B cell (primary cell): ENCODE results near the gene APP. TPM values are rescaled to one million over a fixed set of nuclear protein-coding genes. Genes with fewer than 3 reads are reported as not detected.

Experiments used
- ATAC-seq: fragments of 200-7000 bp; cut with Tn5 transposase; one replicate; pipeline ENCODE4 v1.10.0; 2021; ENCODE audit warnings: low read depth, mild to moderate bottlenecking, moderate number of reproducible peaks, moderate library complexity
- CTCF ChIA-PET: fragments of 350-600 bp; sonication (Branson Sonifier 250); formaldehyde crosslinking; loops from one replicate; lab custom pipeline; 2021; ENCODE audit warnings: antibody characterized with exemption, inconsistent platforms; lab: Charles Lee
- POLR2A ChIA-PET: fragments of 350-600 bp; sonication (Branson Sonifier 250); formaldehyde crosslinking; loops from one replicate; lab custom pipeline; 2021; ENCODE audit warnings: antibody characterized with exemption; lab: Charles Lee
- DNase-seq: peaks from one replicate; pipeline ENCODE4 v3.0.0; 2013
- H2AFZ ChIP-seq: 2 replicates; pipeline ENCODE4 v1.6.1; 2012; ENCODE audit warnings: mild to moderate bottlenecking, low read depth, low read length; ENCODE audit not compliant: insufficient read depth, poor library complexity, severe bottlenecking
- H3K27ac ChIP-seq, 2 donors: 1 replicate in 1 of 2; 2 replicates in 1 of 2; pipeline ENCODE4 v1.5.1; 2012 to 2013; ENCODE audit warnings: low read length in 2 of 2, mild to moderate bottlenecking in 2 of 2, moderate library complexity in 1 of 2
- H3K27me3 ChIP-seq, 4 experiments: fragments of 200-600 bp in 1 of 4; sonication (generic) in 1 of 4; replicated peaks in 1 of 4; 1 replicate in 2 of 4; 2 replicates in 2 of 4; pipeline versions ENCODE4 v1.6.1 to v1.7.0; 2013 to 2016; ENCODE audit warnings: low read length in 3 of 4, mild to moderate bottlenecking in 2 of 4, mixed read lengths in 1 of 4, moderate library complexity in 1 of 4; ENCODE audit not compliant: insufficient read depth in 4 of 4, control insufficient read depth in 3 of 4; ENCODE audit errors: control extremely low read depth in 1 of 4
- H3K36me3 ChIP-seq, 2 experiments: replicated peaks in 1 of 2; 1 replicate in 1 of 2; 2 replicates in 1 of 2; pipeline versions ENCODE4 v1.6.1 to v1.7.1; 2013; ENCODE audit warnings: low read length in 1 of 2; ENCODE audit not compliant: insufficient read depth in 2 of 2, control insufficient read depth in 1 of 2; ENCODE audit errors: control extremely low read depth in 1 of 2, extremely low read depth in 1 of 2
- H3K4me1 ChIP-seq, 2 donors: fragments of 200-600 bp in 1 of 2; sonication (generic) in 1 of 2; 1 replicate in 1 of 2; 2 replicates in 1 of 2; pipeline versions ENCODE4 v1.5.1 to v1.6.1; 2013 to 2017; ENCODE audit warnings: low read length in 2 of 2; ENCODE audit not compliant: control insufficient read depth in 2 of 2, insufficient read depth in 2 of 2
- H3K4me2 ChIP-seq: replicated peaks from 2 replicates; pipeline ENCODE3; 2012; ENCODE audit warnings: mild to moderate bottlenecking, low read depth, low read length; ENCODE audit not compliant: poor library complexity, severe bottlenecking
- H3K4me3 ChIP-seq, 5 experiments: fragments of 200-600 bp in 1 of 5; sonication (generic) in 1 of 5; 1 replicate in 3 of 5; 2 replicates in 2 of 5; pipeline versions ENCODE4 v1.5.1 to v1.7.0; 2011 to 2016; ENCODE audit warnings: low read length in 4 of 5, mild to moderate bottlenecking in 4 of 5, low read depth in 2 of 5, control low read depth in 1 of 5, moderate library complexity in 1 of 5; ENCODE audit not compliant: insufficient read depth in 1 of 5; ENCODE audit errors: control extremely low read depth in 1 of 5, extremely low read depth in 1 of 5
- H3K79me2 ChIP-seq: fragments of 200-600 bp; sonication (generic); one replicate; pipeline ENCODE4 v1.6.0; 2016; ENCODE audit warnings: low read length; ENCODE audit not compliant: control insufficient read depth, insufficient read depth
- H3K9ac ChIP-seq: fragments of 200-600 bp; sonication (generic); 2 replicates; pipeline ENCODE4 v1.6.1; 2017; ENCODE audit warnings: mild to moderate bottlenecking, low read length, moderate library complexity
- H3K9me3 ChIP-seq, 3 donors: one replicate each; pipeline versions ENCODE4 v1.6.1 to v1.7.1; 2013; ENCODE audit warnings: low read length in 2 of 3; ENCODE audit not compliant: control insufficient read depth in 2 of 3, insufficient read depth in 1 of 3; ENCODE audit errors: control extremely low read depth in 1 of 3
- H4K20me1 ChIP-seq: 2 replicates; pipeline ENCODE4 v1.6.0; 2012; ENCODE audit warnings: mild to moderate bottlenecking, low read length; ENCODE audit not compliant: insufficient read depth, control insufficient read depth, poor library complexity, severe bottlenecking
- H3K27ac Mint-ChIP-seq: one replicate; pipeline ENCODE4 v1.8.0; 2021; ENCODE audit warnings: mixed read lengths
- H3K27me3 Mint-ChIP-seq: one replicate; pipeline ENCODE4 v1.8.0; 2021; ENCODE audit warnings: mixed read lengths
- H3K4me1 Mint-ChIP-seq: one replicate; pipeline ENCODE4 v1.8.0; 2021; ENCODE audit warnings: mixed read lengths
- H3K4me3 Mint-ChIP-seq: one replicate; pipeline ENCODE4 v1.8.0; 2021; ENCODE audit warnings: mixed read lengths
- H3K9me3 Mint-ChIP-seq: one replicate; pipeline ENCODE4 v1.8.0; 2022; ENCODE audit warnings: mixed read lengths; ENCODE audit not compliant: insufficient read depth
- CTCF ChIP-seq: fragments of 200-600 bp; IDR thresholded peaks from one replicate; pipeline ENCODE4 v1.8.0; 2022; ENCODE audit warnings: antibody characterized with exemption, mild to moderate bottlenecking
- EZH2 ChIP-seq: IDR thresholded peaks from 2 replicates; pipeline ENCODE4 v1.6.1; 2012; ENCODE audit warnings: borderline replicate concordance, low read depth, mild to moderate bottlenecking, moderate library complexity, low read length; ENCODE audit not compliant: insufficient read depth, poor library complexity, severe bottlenecking
- WGBS: methylation state at CpG from one replicate; pipeline ENCODE4 v1.1.5; 2013; ENCODE audit warnings: missing lambda C conversion rate; ENCODE audit not compliant: insufficient coverage; 5-methylcytosine and 5-hydroxymethylcytosine counted together
- intact Hi-C: fragments of 100-400 bp; cut with micrococcal nuclease; formaldehyde crosslinking; loops from one replicate; pipeline ENCODE4 v1.10.0; 2022
- polyA plus RNA-seq: library from polyadenylated mRNA; depleted of rRNA; stranded (reverse); fragments of >200 nt; gene quantifications from 2 replicates; pipeline ENCODE4 v1.2.3, GENCODE V29; 2012
- total RNA-seq, 2 donors: library from RNA; stranded (reverse); fragments of 120-200 nt in 1 of 2; gene quantifications; 1 replicate in 1 of 2; 2 replicates in 1 of 2; pipeline versions ENCODE4 v1.2.3 to v1.2.4, GENCODE V29; 2013 to 2022

Gene APP
- total and polyA plus RNA-seq, 2 donors (not counting 1 experiment from before 2014, with no cell fraction given) = 28.3 to 34.7 TPM

- H3K9me3 Mint-ChIP-seq = no peaks in the 10 kb centered on the region
- no peak overlapping the region for H3K4me3 ChIP-seq
- no peak overlapping the region for H3K27ac ChIP-seq
- ChIA-PET CTCF (interaction anchor here (0.7 kb wide), 1 partner anchor 234 kb away, joined by 5 read pairs; no protein-coding TSS in a partner anchor), POLR2A (no interaction called here)
- H3K9me3 ChIP-seq = no peaks in the 10 kb centered on the region
- H3K79me2 ChIP-seq = peaks cover 8% of the 10 kb centered on the region
- H3K36me3 ChIP-seq = no peaks in the 10 kb centered on the region
- no peak overlapping the region for H3K9ac ChIP-seq
- H3K4me1 Mint-ChIP-seq = peaks cover 28% of the 10 kb centered on the region
- H3K27me3 Mint-ChIP-seq = no peaks in the 10 kb centered on the region
- intact Hi-C loops = no loop called here
- no peak for TF ChIP-seq CTCF
- no peak for TF ChIP-seq EZH2
- WGBS = no CpG with 5 or more reads among the region's 4 CpGs
- no peak for DNase-seq
- H3K4me1 ChIP-seq = peaks cover 19 to 29% of the 10 kb centered on the region in 2 donors
- H2AFZ ChIP-seq = no peak overlapping the region
- no peak overlapping the region for H3K4me2 ChIP-seq
- ATAC-seq = no peak
- no peak overlapping the region for H3K4me3 Mint-ChIP-seq
- H3K27me3 ChIP-seq = no peaks in the 10 kb centered on the region
- H3K27ac Mint-ChIP-seq = no peak overlapping the region
- no peaks in the 10 kb centered on the region for H4K20me1 ChIP-seq
These were observed 49.7 kb downstream of the APP start for GRCh38 chr21:26120828-26121227.

- H3K9me3 Mint-ChIP-seq = no peaks in the 10 kb centered on the region
- H3K4me3 ChIP-seq = no peak overlapping the region
- no peaks in the 10 kb centered on the region for H3K27me3 ChIP-seq
- CTCF ChIA-PET = no interaction called here
- H3K4me2 ChIP-seq = peak overlapping the region; percentile 44
- H3K9me3 ChIP-seq = no peaks in the 10 kb centered on the region
- no peak for TF ChIP-seq CTCF
- no peak for TF ChIP-seq EZH2
- H3K36me3 ChIP-seq = no peaks in the 10 kb centered on the region
- no peaks in the 10 kb centered on the region for H4K20me1 ChIP-seq
- H3K4me1 ChIP-seq = peaks cover 19 to 29% of the 10 kb centered on the region in 2 donors
- no peak overlapping the region for H3K27ac Mint-ChIP-seq
- intact Hi-C loops = no loop called here
- POLR2A ChIA-PET = no interaction called here
- no peak overlapping the region for H3K27ac ChIP-seq
- H3K27me3 Mint-ChIP-seq = no peaks in the 10 kb centered on the region
- H2AFZ ChIP-seq = no peak overlapping the region
- no peak for DNase-seq
- no peak overlapping the region for H3K4me3 Mint-ChIP-seq
- peaks cover 28% of the 10 kb centered on the region for H3K4me1 Mint-ChIP-seq
- no peak overlapping the region for H3K9ac ChIP-seq
- WGBS = no CpG with 5 or more reads among the region's 1 CpG
- H3K79me2 ChIP-seq = peaks cover 8% of the 10 kb centered on the region
- no peak for ATAC-seq
These were observed 50.7 kb downstream of the APP start for GRCh38 chr21:26119906-26120305.
